K562 (cell line): ENCODE results near the gene NKAIN1. TPM values are rescaled to one million over a fixed set of nuclear protein-coding genes. Genes with fewer than 3 reads are reported as not detected.

Experiments used
- CBX3 ChIP-seq, 2 experiments: IDR thresholded peaks; 1 replicate in 1 of 2; 2 replicates in 1 of 2; pipeline ENCODE4 v1.6.1; 2012; ENCODE audit warnings: inconsistent platforms in 2 of 2, low read length in 2 of 2, borderline replicate concordance in 1 of 2, control low read depth in 1 of 2
- CEBPB ChIP-seq: fragments of 450-650 bp; IDR thresholded peaks from 2 replicates; pipeline ENCODE4 v1.6.1; 2016; ENCODE audit warnings: missing genetic modification characterization, missing compliant biosample characterization
- EWSR1 ChIP-seq: fragments of 450-650 bp; IDR thresholded peaks from 2 replicates; pipeline ENCODE4 v1.6.1; 2018; ENCODE audit warnings: borderline replicate concordance, mild to moderate bottlenecking, low read depth, moderate library complexity; ENCODE audit not compliant: partially characterized antibody
- HEY1 ChIP-seq: fragments of 250-450 bp; sonication (Bioruptor Pico); IDR thresholded peaks from 2 replicates; pipeline ENCODE4 v1.5.0; 2020; ENCODE audit warnings: mild to moderate bottlenecking, moderate library complexity, borderline replicate concordance
- HMGN3 ChIP-seq: IDR thresholded peaks from 2 replicates; pipeline ENCODE4 v1.6.1; 2011; ENCODE audit warnings: borderline replicate concordance, low read depth, mild to moderate bottlenecking, mixed read lengths, low read length; ENCODE audit not compliant: insufficient read length; ENCODE audit errors: extremely low read depth
- HNRNPK ChIP-seq: fragments of 200-400 bp; formaldehyde crosslinking; IDR thresholded peaks from one replicate; pipeline ENCODE4 v1.6.1; 2018; ENCODE audit warnings: mild to moderate bottlenecking, low read depth, low read length; ENCODE audit not compliant: poor library complexity, severe bottlenecking
- KHSRP ChIP-seq: fragments of 450-650 bp; IDR thresholded peaks from 2 replicates; pipeline ENCODE4 v1.6.1; 2017
- KLF6 ChIP-seq: fragments of 250-450 bp; sonication (Bioruptor Pico); IDR thresholded peaks from 2 replicates; pipeline ENCODE4 v1.4.0; 2020; ENCODE audit warnings: mild to moderate bottlenecking, moderate library complexity, borderline replicate concordance
- NCOA4 ChIP-seq: fragments of 450-650 bp; IDR thresholded peaks from 2 replicates; pipeline ENCODE4 v1.6.1; 2018; ENCODE audit warnings: mild to moderate bottlenecking; ENCODE audit not compliant: partially characterized antibody
- NFE2 ChIP-seq: IDR thresholded peaks from 2 replicates; pipeline ENCODE4 v1.6.1; 2014; ENCODE audit warnings: antibody characterized with exemption, low read depth
- NRF1 ChIP-seq, 2 experiments: fragments of 450-650 bp; IDR thresholded peaks in 1 of 2; conservative IDR thresholded peaks in 1 of 2; 2 replicates each; pipeline ENCODE4 v1.6.1; 2014; ENCODE audit warnings: mild to moderate bottlenecking in 2 of 2
- PML ChIP-seq: IDR thresholded peaks from 2 replicates; pipeline ENCODE4 v1.6.1; 2012; ENCODE audit warnings: low read length, inconsistent platforms
- POLR2A ChIP-seq: fragments of 450-650 bp; conservative IDR thresholded peaks from 2 replicates; pipeline ENCODE4 v1.6.1; 2016
- PYGO2 ChIP-seq: fragments of 450-650 bp; IDR thresholded peaks from 2 replicates; pipeline ENCODE4 v1.6.1; 2016; ENCODE audit warnings: mild to moderate bottlenecking, missing genetic modification characterization, moderate library complexity, missing compliant biosample characterization
- RHOXF2B ChIP-seq: fragments of 250-450 bp; sonication (Bioruptor Pico); conservative IDR thresholded peaks from 2 replicates; pipeline ENCODE4 v1.5.1; 2021
- SMAD2 ChIP-seq: fragments of 150-350 bp; IDR thresholded peaks from 2 replicates; pipeline ENCODE4 v1.6.1; 2014; ENCODE audit warnings: low read depth, mild to moderate bottlenecking, low read length
- SPI1 ChIP-seq: IDR thresholded peaks from 2 replicates; pipeline ENCODE4 v1.6.1; 2011; ENCODE audit warnings: low read depth, low read length, control low read depth, borderline replicate concordance
- SREBF2 ChIP-seq: sonication (generic); formaldehyde crosslinking; IDR thresholded peaks from 2 replicates; pipeline ENCODE4 v1.4.0; 2020; ENCODE audit warnings: mild to moderate bottlenecking, missing genetic modification reagents
- TAF15 ChIP-seq: fragments of 200-400 bp; formaldehyde crosslinking; IDR thresholded peaks from 2 replicates; pipeline ENCODE4 v1.6.1; 2017; ENCODE audit warnings: mild to moderate bottlenecking, low read depth, low read length, moderate library complexity
- TAL1 ChIP-seq: fragments of 450-650 bp; IDR thresholded peaks from 2 replicates; pipeline ENCODE4 v1.6.1; 2016; ENCODE audit warnings: mild to moderate bottlenecking
- TCF7L2 ChIP-seq: fragments of 150-350 bp; IDR thresholded peaks from 2 replicates; pipeline ENCODE4 v1.6.1; 2016; ENCODE audit warnings: low read depth, mild to moderate bottlenecking, low read length, moderate library complexity
- ZNF253 ChIP-seq: fragments of 250-450 bp; sonication (Bioruptor Pico); conservative IDR thresholded peaks from 2 replicates; pipeline ENCODE4 v1.6.1; 2021; ENCODE audit warnings: mild to moderate bottlenecking
- ZNF354B ChIP-seq: fragments of 250-450 bp; sonication (Bioruptor Pico); IDR thresholded peaks from 2 replicates; pipeline ENCODE4 v1.4.0; 2020
- polyA plus RNA-seq, 8 experiments: library from polyadenylated mRNA; depleted of rRNA in 4 of 8; stranded (reverse) in 5 of 8; unstranded in 3 of 8; fragments of >200 nt; fragmentation: Nextera tagmentation in 2 of 8; fragmentation: Illumina TruSeq in 1 of 8; extraction: Ambion mirVana in 2 of 8; extraction: Trizol in 1 of 8; gene quantifications; 2 replicates each; pipeline versions ENCODE4 v1.2.1 to v1.2.3, GENCODE V29; 2011 to 2014; ENCODE audit warnings: inconsistent platforms in 1 of 8, missing spikeins in 1 of 8
- total RNA-seq, 7 experiments: library from RNA; depleted of rRNA in 6 of 7; stranded (reverse); fragments of >200 nt in 6 of 7; fragmentation: Illumina TruSeq in 2 of 7; extraction: Trizol in 2 of 7; gene quantifications; 2 replicates each; pipeline versions ENCODE4 v1.2.1 to v1.2.3, GENCODE V29; 2011 to 2021; ENCODE audit warnings: low replicate concordance in 1 of 7
- TF ChIP-seq, protein P1 (sequence below): fragments of 250-450 bp; sonication (Bioruptor Pico); IDR thresholded peaks from 2 replicates; pipeline ENCODE4 v1.5.0; 2021; ENCODE audit warnings: mild to moderate bottlenecking, borderline replicate concordance
- TF ChIP-seq, protein P2 (sequence below): fragments of 250-450 bp; sonication (Bioruptor Pico); IDR thresholded peaks from 2 replicates; pipeline ENCODE4 v1.6.1; 2021; ENCODE audit warnings: mild to moderate bottlenecking
- TF ChIP-seq, protein P3 (sequence below): fragments of 250-450 bp; sonication (Bioruptor Pico); IDR thresholded peaks from 2 replicates; pipeline ENCODE4 v1.5.0; 2021
- TF ChIP-seq, protein P4 (sequence below): sonication (generic); formaldehyde crosslinking; IDR thresholded peaks from 2 replicates; pipeline ENCODE4 v1.8.0; 2022; ENCODE audit warnings: mild to moderate bottlenecking, missing genetic modification reagents

NKAIN1 gene
- total and polyA plus RNA-seq, 9 of the 15 experiments (the other 6 are each of a cell fraction or from before 2014, with no cell fraction given): 0.03 to 0.22 (median 0.04) TPM; not detected in 3

DNA sequence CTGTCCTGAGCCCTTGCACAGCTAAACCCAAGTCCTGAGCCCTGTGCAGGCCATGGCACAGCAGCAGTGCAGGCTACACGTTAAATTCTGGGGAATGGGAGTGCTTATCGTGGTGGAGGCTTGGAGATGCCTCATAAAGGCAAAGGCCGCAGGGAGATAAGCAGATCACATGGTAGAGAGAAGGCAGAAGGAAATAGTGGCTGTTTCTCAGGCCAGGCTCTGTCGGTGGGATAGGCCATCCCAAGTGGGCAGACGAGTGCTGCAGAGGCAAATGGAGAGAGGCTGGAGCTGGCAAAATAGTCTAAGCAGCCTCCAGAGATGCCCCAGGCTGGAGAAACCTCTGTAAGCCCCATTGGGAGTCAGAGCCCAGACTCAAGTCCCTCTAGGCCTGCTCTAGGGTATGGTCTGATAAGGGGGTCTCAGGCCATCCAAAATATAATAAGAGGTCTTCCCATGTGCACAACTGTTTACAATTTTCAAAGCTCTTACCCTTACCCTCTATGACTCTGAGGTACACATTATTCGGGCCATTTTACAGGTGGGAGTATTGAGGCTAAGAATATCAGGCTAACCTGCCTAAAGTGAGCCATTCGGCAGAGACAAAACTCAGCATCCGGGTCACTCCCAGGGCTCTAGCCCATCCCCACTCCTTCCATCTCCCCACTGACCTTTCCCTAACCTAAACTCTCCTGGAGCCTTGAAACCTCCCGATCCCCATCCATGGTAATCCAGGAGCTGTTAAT, 79.6 kb downstream of the NKAIN1 start (continued):
- TF ChIP-seq, protein P1, sequence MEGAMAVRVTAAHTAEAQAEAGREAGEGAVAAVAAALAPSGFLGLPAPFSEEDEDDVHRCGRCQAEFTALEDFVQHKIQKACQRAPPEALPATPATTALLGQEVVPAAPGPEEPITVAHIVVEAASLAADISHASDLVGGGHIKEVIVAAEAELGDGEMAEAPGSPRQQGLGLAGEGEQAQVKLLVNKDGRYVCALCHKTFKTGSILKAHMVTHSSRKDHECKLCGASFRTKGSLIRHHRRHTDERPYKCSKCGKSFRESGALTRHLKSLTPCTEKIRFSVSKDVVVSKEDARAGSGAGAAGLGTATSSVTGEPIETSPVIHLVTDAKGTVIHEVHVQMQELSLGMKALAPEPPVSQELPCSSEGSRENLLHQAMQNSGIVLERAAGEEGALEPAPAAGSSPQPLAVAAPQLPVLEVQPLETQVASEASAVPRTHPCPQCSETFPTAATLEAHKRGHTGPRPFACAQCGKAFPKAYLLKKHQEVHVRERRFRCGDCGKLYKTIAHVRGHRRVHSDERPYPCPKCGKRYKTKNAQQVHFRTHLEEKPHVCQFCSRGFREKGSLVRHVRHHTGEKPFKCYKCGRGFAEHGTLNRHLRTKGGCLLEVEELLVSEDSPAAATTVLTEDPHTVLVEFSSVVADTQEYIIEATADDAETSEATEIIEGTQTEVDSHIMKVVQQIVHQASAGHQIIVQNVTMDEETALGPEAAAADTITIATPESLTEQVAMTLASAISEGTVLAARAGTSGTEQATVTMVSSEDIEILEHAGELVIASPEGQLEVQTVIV (CRISPR knock-in tag): no peak
- TF ChIP-seq SPI1 (no peak), HEY1 (CRISPR knock-in tag) (peak; percentile 48; the same call in 1 of the 2 replicates), EWSR1 (no peak), TAF15 (no peak), CEBPB (tag) (no peak), SREBF2 (CRISPR knock-in tag) (0 out of 2 replicates have a peak, but pooled peaks have one; percentile 47), HNRNPK (no peak), TCF7L2 (no peak), ZNF354B (CRISPR knock-in tag) (peak; percentile 72), TAL1 (peak; percentile 48), CBX3 (IDR thresholded peaks at IDR 0.05; ENCODE audit: borderline replicate concordance in 1 of 2, low read length in 2 of 2) (no peak), RHOXF2B (CRISPR knock-in tag) (no peak), PYGO2 (tag) (no peak), NRF1 (conservative IDR thresholded peaks at IDR 0.05 in 1 of 2, IDR thresholded peaks at IDR 0.05 in 1 of 2) (no peak; a peak in 1 of 4 replicates), HMGN3 (no peak), NCOA4 (no peak), NFE2 (no peak), KHSRP (no peak), POLR2A (no peak), PML (no peak), KLF6 (CRISPR knock-in tag) (peak; percentile 88), ZNF253 (CRISPR knock-in tag) (no peak), SMAD2 (no peak)
- TF ChIP-seq, protein P2, sequence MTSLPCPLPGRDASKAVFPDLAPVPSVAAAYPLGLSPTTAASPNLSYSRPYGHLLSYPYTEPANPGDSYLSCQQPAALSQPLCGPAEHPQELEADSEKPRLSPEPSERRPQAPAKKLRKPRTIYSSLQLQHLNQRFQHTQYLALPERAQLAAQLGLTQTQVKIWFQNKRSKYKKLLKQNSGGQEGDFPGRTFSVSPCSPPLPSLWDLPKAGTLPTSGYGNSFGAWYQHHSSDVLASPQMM (CRISPR knock-in tag): no peak
- TF ChIP-seq, protein P3, sequence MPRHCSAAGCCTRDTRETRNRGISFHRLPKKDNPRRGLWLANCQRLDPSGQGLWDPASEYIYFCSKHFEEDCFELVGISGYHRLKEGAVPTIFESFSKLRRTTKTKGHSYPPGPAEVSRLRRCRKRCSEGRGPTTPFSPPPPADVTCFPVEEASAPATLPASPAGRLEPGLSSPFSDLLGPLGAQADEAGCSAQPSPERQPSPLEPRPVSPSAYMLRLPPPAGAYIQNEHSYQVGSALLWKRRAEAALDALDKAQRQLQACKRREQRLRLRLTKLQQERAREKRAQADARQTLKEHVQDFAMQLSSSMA (CRISPR knock-in tag): no peak
- TF ChIP-seq, protein P4, sequence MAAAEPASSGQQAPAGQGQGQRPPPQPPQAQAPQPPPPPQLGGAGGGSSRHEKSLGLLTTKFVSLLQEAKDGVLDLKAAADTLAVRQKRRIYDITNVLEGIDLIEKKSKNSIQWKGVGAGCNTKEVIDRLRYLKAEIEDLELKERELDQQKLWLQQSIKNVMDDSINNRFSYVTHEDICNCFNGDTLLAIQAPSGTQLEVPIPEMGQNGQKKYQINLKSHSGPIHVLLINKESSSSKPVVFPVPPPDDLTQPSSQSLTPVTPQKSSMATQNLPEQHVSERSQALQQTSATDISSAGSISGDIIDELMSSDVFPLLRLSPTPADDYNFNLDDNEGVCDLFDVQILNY: no peak
